SK-N-SH (cell line): ENCODE data around the gene ATL1. TPM values are rescaled to one million over a fixed set of nuclear protein-coding genes. Genes with fewer than 3 reads are reported as not detected.
A peak's percentile ranks its signal among the peaks of the same experiment; 100 is the strongest.

ENCODE experiments used
- CTCF ChIA-PET: fragments of 300-600, 350-600 bp; formaldehyde crosslinking; extraction: SDS; loops from one replicate; lab custom pipeline; 2021; lab: Yijun Ruan, JAX
- POLR2A ChIA-PET: fragments of 350-600 bp; sonication (Branson Sonifier 250); formaldehyde crosslinking; extraction: SDS; loops from one replicate; lab custom pipeline; 2020; ENCODE audit warnings: antibody characterized with exemption, inconsistent platforms; lab: Yijun Ruan, JAX
- DNase-seq: peaks from one replicate; pipeline ENCODE4 v3.0.0; 2012
- H2AFZ ChIP-seq: fragments of 200-600 bp; sonication (generic); 2 replicates; pipeline ENCODE4 v1.8.1; 2016; ENCODE audit warnings: antibody characterized with exemption, mild to moderate bottlenecking, low read depth
- H3F3A ChIP-seq: fragments of 200-600 bp; sonication (generic); replicated peaks from 2 replicates; pipeline ENCODE3; 2016; ENCODE audit warnings: antibody characterized with exemption, mild to moderate bottlenecking; ENCODE audit not compliant: insufficient read depth
- H3K27ac ChIP-seq, 2 experiments: fragments of 200-500 bp in 1 of 2; fragments of 200-600 bp in 1 of 2; sonication (Bioruptor generic) in 1 of 2; sonication (generic), shearing (Covaris generic) in 1 of 2; 2 replicates each; pipeline versions ENCODE4 v1.5.1 to v1.6.1; 2014 to 2016; ENCODE audit warnings: low read depth in 2 of 2, inconsistent platforms in 1 of 2, low read length in 1 of 2, mild to moderate bottlenecking in 1 of 2, mixed read lengths in 1 of 2
- H3K27me3 ChIP-seq: fragments of 200-600 bp; sonication (generic), shearing (Covaris generic); 2 replicates; pipeline ENCODE4 v1.6.1; 2016; ENCODE audit warnings: mixed run types; ENCODE audit not compliant: insufficient read depth
- H3K36me3 ChIP-seq, 2 experiments: fragments of 200-500 bp in 1 of 2; fragments of 200-600 bp in 1 of 2; sonication (Bioruptor generic) in 1 of 2; sonication (generic) in 1 of 2; replicated peaks in 1 of 2; 2 replicates each; pipeline versions ENCODE3 to v1.5.1; 2014 to 2016; ENCODE audit warnings: low read length in 1 of 2, mild to moderate bottlenecking in 1 of 2; ENCODE audit not compliant: insufficient read depth in 2 of 2, control insufficient read depth in 1 of 2
- H3K4me1 ChIP-seq, 2 experiments: fragments of 200-500 bp in 1 of 2; fragments of 200-600 bp in 1 of 2; sonication (Bioruptor generic) in 1 of 2; sonication (generic), shearing (Covaris generic) in 1 of 2; 2 replicates each; pipeline versions ENCODE4 v1.5.1 to v1.6.1; 2014 to 2016; ENCODE audit warnings: low read depth in 1 of 2, low read length in 1 of 2, mixed run types in 1 of 2; ENCODE audit not compliant: insufficient read depth in 2 of 2, control insufficient read depth in 1 of 2
- H3K4me2 ChIP-seq: fragments of 200-600 bp; sonication (generic), shearing (Covaris generic); 2 replicates; pipeline ENCODE4 v1.6.1; 2017; ENCODE audit warnings: mixed run types
- H3K4me3 ChIP-seq, 2 experiments: fragments of 200-500 bp in 1 of 2; fragments of 200-600 bp in 1 of 2; sonication (Bioruptor generic) in 1 of 2; sonication (generic), shearing (Covaris generic) in 1 of 2; 2 replicates each; pipeline versions ENCODE4 v1.5.1 to v1.8.1; 2014 to 2016; ENCODE audit warnings: low read depth in 2 of 2, inconsistent platforms in 1 of 2, low read length in 1 of 2, mild to moderate bottlenecking in 1 of 2, mixed read lengths in 1 of 2, moderate library complexity in 1 of 2
- H3K79me2 ChIP-seq: fragments of 200-600 bp; sonication (generic); 2 replicates; pipeline ENCODE4 v1.8.1; 2017; ENCODE audit warnings: mild to moderate bottlenecking; ENCODE audit not compliant: insufficient read depth
- H3K9ac ChIP-seq: fragments of 200-600 bp; sonication (generic); 2 replicates; pipeline ENCODE4 v1.6.1; 2017; ENCODE audit warnings: mixed run types
- H3K9me2 ChIP-seq: fragments of 200-600 bp; sonication (generic); 2 replicates; pipeline ENCODE4 v1.6.1; 2017; ENCODE audit warnings: mixed run types
- H3K9me3 ChIP-seq: fragments of 200-600 bp; sonication (generic); 2 replicates; pipeline ENCODE4 v1.6.1; 2017; ENCODE audit warnings: mixed run types, mild to moderate bottlenecking, moderate library complexity
- H4K20me1 ChIP-seq: fragments of 200-600 bp; sonication (generic); 2 replicates; pipeline ENCODE4 v1.6.1; 2017; ENCODE audit warnings: mild to moderate bottlenecking, mixed run types; ENCODE audit not compliant: insufficient read depth
- CHD2 ChIP-seq: fragments of 150-350 bp; IDR thresholded peaks from 2 replicates; pipeline ENCODE4 v1.6.1; 2018; ENCODE audit warnings: low read length; ENCODE audit not compliant: partially characterized antibody
- CTCF ChIP-seq: fragments of 200-600 bp; sonication (generic); IDR thresholded peaks from 2 replicates; pipeline ENCODE4 v1.6.1; 2017; ENCODE audit warnings: antibody characterized with exemption, mild to moderate bottlenecking, moderate library complexity
- EP300 ChIP-seq, 2 experiments: IDR thresholded peaks; 2 replicates each; pipeline versions ENCODE4 v1.4.0 to v1.6.1; 2012; ENCODE audit warnings: borderline replicate concordance in 1 of 2, low read depth in 1 of 2, low read length in 1 of 2
- EZH2phosphoT487 ChIP-seq: fragments of 200-600 bp; sonication (generic); IDR thresholded peaks from 2 replicates; pipeline ENCODE4 v1.6.1; 2017; ENCODE audit warnings: low read depth, mixed run types, mild to moderate bottlenecking, antibody characterized with exemption, moderate library complexity, borderline replicate concordance
- FOSL2 ChIP-seq: IDR thresholded peaks from 2 replicates; pipeline ENCODE4 v1.4.0; 2012; ENCODE audit warnings: low read depth, mild to moderate bottlenecking, moderate library complexity, borderline replicate concordance
- FOXJ3 ChIP-seq: sonication (generic); formaldehyde crosslinking; IDR thresholded peaks from 2 replicates; pipeline ENCODE4 v1.5.1; 2020; ENCODE audit warnings: mild to moderate bottlenecking, missing genetic modification reagents
- GABPA ChIP-seq: IDR thresholded peaks from 2 replicates; pipeline ENCODE4 v1.4.0; 2012; ENCODE audit warnings: low read depth, mild to moderate bottlenecking
- IRF3 ChIP-seq: fragments of 150-350 bp; IDR thresholded peaks from 2 replicates; pipeline ENCODE4 v1.6.1; 2016; ENCODE audit warnings: mild to moderate bottlenecking, low read depth, low read length
- JUND ChIP-seq: IDR thresholded peaks from 2 replicates; pipeline ENCODE4 v1.4.0; 2012
- NRF1 ChIP-seq: IDR thresholded peaks from 2 replicates; pipeline ENCODE4 v1.6.1; 2012; ENCODE audit warnings: low read depth, mild to moderate bottlenecking, low read length
- POLR2AphosphoS5 ChIP-seq: IDR thresholded peaks from 2 replicates; pipeline ENCODE4 v1.6.1; 2012; ENCODE audit warnings: low read depth, low read length
- RAD21 ChIP-seq: IDR thresholded peaks from 2 replicates; pipeline ENCODE4 v1.6.1; 2012; ENCODE audit warnings: mild to moderate bottlenecking, low read length
- RCOR1 ChIP-seq: fragments of 150-350 bp; IDR thresholded peaks from 2 replicates; pipeline ENCODE4 v1.6.1; 2017; ENCODE audit warnings: antibody characterized with exemption, low read length
- REST ChIP-seq: IDR thresholded peaks from 2 replicates; pipeline ENCODE4 v1.6.1; 2012; ENCODE audit warnings: mild to moderate bottlenecking, low read depth, low read length, moderate library complexity
- RFX5 ChIP-seq: IDR thresholded peaks from 2 replicates; pipeline ENCODE4 v1.6.1; 2012; ENCODE audit warnings: mild to moderate bottlenecking, improper control_type of control experiment, low read length
- TAF1 ChIP-seq: IDR thresholded peaks from 2 replicates; pipeline ENCODE4 v1.6.1; 2012; ENCODE audit warnings: low read depth, mild to moderate bottlenecking, low read length, moderate library complexity, borderline replicate concordance
- WGBS: methylation state at CpG from one replicate; pipeline ENCODE4 v1.1.6; 2017; ENCODE audit warnings: low lambda C conversion rate; 5-methylcytosine and 5-hydroxymethylcytosine counted together
- polyA plus RNA-seq, 3 experiments: library from polyadenylated mRNA; depleted of rRNA; stranded (reverse); fragments of >200 nt; gene quantifications; 2 replicates each; pipeline ENCODE4 v1.2.3, GENCODE V29; 2012

ATL1 gene
- polyA plus RNA-seq, 1 of the 3 experiments (the other 2 are of a cell fraction) = 7.3 TPM

- Histone ChIP-seq H3F3A (peaks cover 37% of the 10 kb centered on the region), H3K36me3 (peaks cover 0 to 23% of the 10 kb centered on the region in 2 experiments), H3K9me2 (no peaks in the 10 kb centered on the region), H3K4me3 (peak overlapping the region in 1 of 2 experiments; percentile 7; a peak in 1 of 4 replicates), H3K27me3 (no peaks in the 10 kb centered on the region), H3K79me2 (peaks cover 98% of the 10 kb centered on the region), H3K9ac (peak overlapping the region; percentile 29; the same call in 1 of the 2 replicates), H3K4me1 (peaks cover 8 to 22% of the 10 kb centered on the region in 2 experiments; a peak in 3 of 4 replicates), H3K9me3 (no peaks in the 10 kb centered on the region), H2AFZ (no peak overlapping the region), H3K4me2 (peak overlapping the region; percentile 18; the same call in 1 of the 2 replicates), H4K20me1 (peaks cover 82% of the 10 kb centered on the region), H3K27ac (peak overlapping the region in 1 of 2 experiments; percentile 95; a peak in 3 of 4 replicates)
- 100% methylated on average over 1 of the region's 1 CpG for WGBS
- ChIA-PET CTCF (interaction anchor here (0.9 to 2.2 kb wide), 3 partner anchors 10 to 204 kb away, joined by 3 to 14 read pairs (median 3); partner anchors contain the start of gene MAP4K5), POLR2A (no interaction called here)
- TF ChIP-seq EZH2phosphoT487 (no peak), IRF3 (no peak), RFX5 (no peak), JUND (no peak), REST (no peak)
- no peak for DNase-seq
Observed at GRCh38 chr14:50521912-50522341, 38.0 kb upstream of the ATL1 start.

- 66% methylated on average over 5 of the region's 5 CpGs for WGBS
- Histone ChIP-seq H3K9me2 (no peaks in the 10 kb centered on the region), H3K79me2 (peaks cover 98% of the 10 kb centered on the region), H3K9me3 (no peaks in the 10 kb centered on the region), H3K36me3 (peaks cover 0 to 24% of the 10 kb centered on the region in 2 experiments), H3K9ac (no peak overlapping the region), H3K4me2 (peak overlapping the region; percentile 37; the same call in 1 of the 2 replicates), H3K27me3 (no peaks in the 10 kb centered on the region), H2AFZ (no peak overlapping the region), H4K20me1 (peaks cover 74% of the 10 kb centered on the region), H3K4me1 (peaks cover 8 to 36% of the 10 kb centered on the region in 2 experiments), H3K27ac (peak overlapping the region in 1 of 2 experiments; percentile 95; a peak in 2 of 4 replicates), H3K4me3 (no peak overlapping the region), H3F3A (peaks cover 48% of the 10 kb centered on the region)
- ChIA-PET CTCF (interaction anchor here (0.8 to 2.2 kb wide), 3 partner anchors 8 to 205 kb away, joined by 3 to 14 read pairs (median 4); partner anchors contain the start of gene MAP4K5), POLR2A (no interaction called here)
- DNase-seq = no peak
- TF ChIP-seq CTCF (no peak), TAF1 (no peak), EP300 (IDR thresholded peaks at IDR 0.05; ENCODE audit: borderline replicate concordance in 1 of 2, low read depth in 1 of 2, low read length in 1 of 2) (no peak), CHD2 (no peak), GABPA (no peak), NRF1 (no peak), IRF3 (no peak), FOXJ3 (CRISPR knock-in tag) (no peak), RAD21 (no peak), RCOR1 (no peak), FOSL2 (no peak), POLR2AphosphoS5 (no peak)
Observed at GRCh38 chr14:50523271-50524041, 36.5 kb upstream of the ATL1 start.
